HEK293T (cell line): ENCODE measurements around the gene SERPINA3.

ENCODE experiments used
- BHLHE40 ChIP-seq: fragments of 450-650 bp; IDR thresholded peaks from 2 replicates; pipeline ENCODE4 v1.6.1; 2016; ENCODE audit warnings: mild to moderate bottlenecking, moderate library complexity, borderline replicate concordance
- ELF4 ChIP-seq: fragments of 450-650 bp; IDR thresholded peaks from 2 replicates; pipeline ENCODE4 v1.6.1; 2017; ENCODE audit warnings: antibody characterized with exemption
- FOXA1 ChIP-seq: fragments of 450-650 bp; IDR thresholded peaks from 2 replicates; pipeline ENCODE4 v1.6.1; 2016; ENCODE audit warnings: mild to moderate bottlenecking
- FOXM1 ChIP-seq: fragments of 450-650 bp; IDR thresholded peaks from 2 replicates; pipeline ENCODE4 v1.6.1; 2017; ENCODE audit warnings: mild to moderate bottlenecking, borderline replicate concordance
- NFRKB ChIP-seq: fragments of 450-650 bp; IDR thresholded peaks from 2 replicates; pipeline ENCODE4 v1.6.1; 2016; ENCODE audit warnings: mild to moderate bottlenecking, moderate library complexity
- SUZ12 ChIP-seq: fragments of 450-650 bp; IDR thresholded peaks from 2 replicates; pipeline ENCODE4 v1.6.1; 2016; ENCODE audit warnings: mild to moderate bottlenecking

GRCh38 chr14:94619297-94619696 is 7.1 kb downstream of the SERPINA3 start:
- TF ChIP-seq ELF4 (no peak), NFRKB (no peak), BHLHE40 (no peak), FOXA1 (no peak), SUZ12 (no peak), FOXM1 (no peak)
